K562 (cell line): ENCODE data around the gene GABPB1. TPM values are rescaled to one million over a fixed set of nuclear protein-coding genes. Genes with fewer than 3 reads are reported as not detected.
A peak's percentile ranks its signal among the peaks of the same experiment; 100 is the strongest.

Experiments used
- ATAC-seq: fragments of 200-7000 bp; cut with Tn5 transposase; 3 replicates; pipeline ENCODE4 v1.9.1; 2020; ENCODE audit warnings: moderate library complexity
- BruUV-seq: library from RNA; stranded (reverse); fragments of 400-500 nt; replicated peaks from 2 replicates; lab custom pipeline; 2021; lab: Mats Ljungman, UMichigan
- CTCF ChIA-PET: fragments of 300-600 bp; formaldehyde crosslinking; extraction: SDS; loops from one replicate; lab custom pipeline; 2021; ENCODE audit warnings: low intra/inter-chr PET ratio; lab: Yijun Ruan, JAX
- POLR2A ChIA-PET: fragments of 300-600, 350-650 bp; sonication (Branson Sonifier 250); formaldehyde crosslinking; extraction: SDS; loops from one replicate; lab custom pipeline; 2021; ENCODE audit warnings: antibody characterized with exemption, inconsistent platforms; lab: Yijun Ruan, JAX
- DNase-seq, 4 experiments: peaks; one replicate each; pipeline versions ENCODE4 v3.0.0 to v3.0.0-alpha.2; 2011 to 2018; ENCODE audit warnings: low spot score in 3 of 4, mixed read lengths in 3 of 4; ENCODE audit errors: extremely low read depth in 1 of 4
- FAIRE-seq: peaks from 2 replicates; lab custom pipeline; 2011; peaks lifted over from hg19 to GRCh38; lab: Jason Lieb, UNC
- H2AFZ ChIP-seq: 2 replicates; pipeline ENCODE4 v1.6.0; 2011; ENCODE audit warnings: low read depth, low read length, control low read depth, inconsistent platforms
- H3K27ac ChIP-seq: fragments of 200-600 bp; 3 replicates; pipeline ENCODE4 v1.8.0; 2011; ENCODE audit warnings: low read depth, mild to moderate bottlenecking, control low read depth, inconsistent platforms, low read length, moderate library complexity, mixed read lengths; ENCODE audit errors: extremely low read depth
- H3K27me3 ChIP-seq, 2 experiments: fragments of 300-600 bp in 1 of 2; 2 replicates in 1 of 2; 3 replicates in 1 of 2; pipeline versions ENCODE4 v1.6.0 to v1.8.0; 2011; ENCODE audit warnings: inconsistent platforms in 2 of 2, low read length in 2 of 2, mild to moderate bottlenecking in 1 of 2, mixed read lengths in 1 of 2, moderate library complexity in 1 of 2; ENCODE audit not compliant: control insufficient read depth in 2 of 2, insufficient read depth in 2 of 2
- H3K36me3 ChIP-seq: fragments of 300-600 bp; 3 replicates; pipeline ENCODE4 v1.8.0; 2011; ENCODE audit warnings: mild to moderate bottlenecking, low read length, inconsistent platforms; ENCODE audit not compliant: control insufficient read depth, insufficient read depth
- H3K4me1 ChIP-seq, 2 experiments: fragments of 200-600 bp in 1 of 2; replicated peaks in 1 of 2; 2 replicates in 1 of 2; 3 replicates in 1 of 2; pipeline versions ENCODE4 v1.5.1 to v1.8.0; 2011; ENCODE audit warnings: inconsistent platforms in 2 of 2, low read length in 2 of 2, mild to moderate bottlenecking in 1 of 2, mixed read lengths in 1 of 2, moderate library complexity in 1 of 2; ENCODE audit not compliant: control insufficient read depth in 2 of 2, insufficient read depth in 2 of 2
- H3K4me2 ChIP-seq: 2 replicates; pipeline ENCODE4 v1.6.1; 2011; ENCODE audit warnings: low read length, control low read depth, inconsistent platforms, mixed read lengths; ENCODE audit not compliant: insufficient read depth
- H3K4me3 ChIP-seq: fragments of 200-600 bp; sonication (generic), shearing (Covaris generic); 2 replicates; pipeline ENCODE4 v1.5.1; 2016; ENCODE audit warnings: control low read depth, inconsistent platforms
- H3K79me2 ChIP-seq: fragments of 200-600 bp; 3 replicates; pipeline ENCODE4 v1.8.0; 2011; ENCODE audit warnings: low read length, inconsistent platforms; ENCODE audit not compliant: control insufficient read depth, insufficient read depth
- H3K9ac ChIP-seq, 2 experiments: 2 replicates each; pipeline versions ENCODE4 v1.6.0 to v1.6.1; 2011; ENCODE audit warnings: low read depth in 2 of 2, low read length in 2 of 2, control low read depth in 1 of 2, inconsistent platforms in 1 of 2, mild to moderate bottlenecking in 1 of 2, mixed read lengths in 1 of 2; ENCODE audit not compliant: insufficient read depth in 1 of 2
- H3K9me1 ChIP-seq: one replicate; pipeline ENCODE4 v1.6.0; 2011; ENCODE audit warnings: inconsistent platforms, mild to moderate bottlenecking, low read length, moderate library complexity; ENCODE audit not compliant: control insufficient read depth, insufficient read depth
- H3K9me3 ChIP-seq: replicated peaks from 2 replicates; pipeline ENCODE4 v1.5.1; 2011; ENCODE audit warnings: low read depth, low read length, inconsistent platforms; ENCODE audit not compliant: control insufficient read depth, insufficient read depth
- H4K20me1 ChIP-seq: replicated peaks from 2 replicates; pipeline ENCODE4 v1.6.1; 2011; ENCODE audit warnings: low read length, inconsistent platforms, mixed read lengths; ENCODE audit not compliant: control insufficient read depth, insufficient read depth
- DPF2 ChIP-seq: fragments of 450-650 bp; IDR thresholded peaks from 2 replicates; pipeline ENCODE4 v1.6.1; 2016
- ETV1 ChIP-seq: fragments of 450-650 bp; conservative IDR thresholded peaks from 2 replicates; pipeline ENCODE4 v1.6.1; 2016; ENCODE audit warnings: missing genetic modification characterization, control low read depth, low read depth, missing compliant biosample characterization
- GABPA ChIP-seq: fragments of 200-800 bp; sonication (Bioruptor generic); conservative IDR thresholded peaks from 2 replicates; pipeline ENCODE4 v1.6.1; 2016; ENCODE audit warnings: low read depth, missing genetic modification characterization, missing compliant biosample characterization
- MTA1 ChIP-seq: fragments of 450-650 bp; IDR thresholded peaks from 2 replicates; pipeline ENCODE4 v1.6.1; 2017; ENCODE audit warnings: borderline replicate concordance
- REST ChIP-seq, 2 experiments: fragments of 450-650 bp; formaldehyde crosslinking in 1 of 2; IDR thresholded peaks; 2 replicates each; pipeline versions ENCODE4 v1.4.0 to v1.6.1; 2014 to 2020; ENCODE audit warnings: mild to moderate bottlenecking in 2 of 2, borderline replicate concordance in 1 of 2, low read depth in 1 of 2
- ZEB2 ChIP-seq: fragments of 450-650 bp; IDR thresholded peaks from 2 replicates; pipeline ENCODE4 v1.6.1; 2016
- ZNF592 ChIP-seq: fragments of 450-650 bp; IDR thresholded peaks from 2 replicates; pipeline ENCODE4 v1.6.1; 2017; ENCODE audit warnings: antibody characterized with exemption, mild to moderate bottlenecking
- WGBS: fragments of 100-300 bp; shearing (Covaris generic); methylation state at CpG from one replicate; pipeline ENCODE4 v1.1.6; 2016; ENCODE audit warnings: low coverage, mixed read lengths; ENCODE audit not compliant: insufficient coverage; ENCODE audit errors: missing lambda C conversion rate; 5-methylcytosine and 5-hydroxymethylcytosine counted together
- in situ Hi-C: fragments of 300-500 bp; cut with MboI; formaldehyde crosslinking; loops from 4 replicates; pipeline ENCODE4 v1.15.0; 2018; ENCODE audit warnings: inconsistent platforms, mixed read lengths
- intact Hi-C: fragments of 100-400 bp; cut with micrococcal nuclease; formaldehyde crosslinking; loops from 2 replicates; pipeline ENCODE4 v1.14.2; 2022
- polyA plus RNA-seq, 8 experiments: library from polyadenylated mRNA; depleted of rRNA in 4 of 8; stranded (reverse) in 5 of 8; unstranded in 3 of 8; fragments of >200 nt; fragmentation: Nextera tagmentation in 2 of 8; fragmentation: Illumina TruSeq in 1 of 8; extraction: Ambion mirVana in 2 of 8; extraction: Trizol in 1 of 8; gene quantifications; 2 replicates each; pipeline versions ENCODE4 v1.2.1 to v1.2.3, GENCODE V29; 2011 to 2014; ENCODE audit warnings: inconsistent platforms in 1 of 8, missing spikeins in 1 of 8
- total RNA-seq, 7 experiments: library from RNA; depleted of rRNA in 6 of 7; stranded (reverse); fragments of >200 nt in 6 of 7; fragmentation: Illumina TruSeq in 2 of 7; extraction: Trizol in 2 of 7; gene quantifications; 2 replicates each; pipeline versions ENCODE4 v1.2.1 to v1.2.3, GENCODE V29; 2011 to 2021; ENCODE audit warnings: low replicate concordance in 1 of 7

GABPB1 gene
- total and polyA plus RNA-seq, 9 of the 15 experiments (the other 6 are each of a cell fraction or from before 2014, with no cell fraction given), result 11.8 to 42.3 (median 33.2) TPM

GRCh38 chr15:50287324-50288116, 67.5 kb downstream of the GABPB1 start:
- H3K4me2 ChIP-seq, result no peak overlapping the region; the same call in 1 of the 2 replicates
- no peak overlapping the region for H3K4me3 ChIP-seq
- in situ Hi-C loops (no loop called here), intact Hi-C loops (loop anchor here (2.0 kb wide), 1 partner anchor 27 kb away; no protein-coding TSS in a partner anchor)
- 58% methylated on average over 6 of the region's 6 CpGs for WGBS
- ATAC-seq (peak; percentile 83), FAIRE-seq (peak; percentile 57), DNase-seq (peak in 3 of 4 experiments; percentile 21 to 24 (median 21))
- BruUV-seq, result no TSS peak
- H4K20me1 ChIP-seq, result no peaks in the 10 kb centered on the region
- CTCF ChIA-PET, result no interaction called here
- no peak overlapping the region for H3K27ac ChIP-seq
- H3K79me2 ChIP-seq, result no peaks in the 10 kb centered on the region
- H3K4me1 ChIP-seq, result peaks cover 0 to 13% of the 10 kb centered on the region in 2 experiments; a peak in 4 of 5 replicates
- no peaks in the 10 kb centered on the region for H3K9me1 ChIP-seq
- H3K27me3 ChIP-seq, result no peaks in the 10 kb centered on the region
- POLR2A ChIA-PET, result interaction anchor here (0.7 to 1.4 kb wide), 2 partner anchors 8 to 27 kb away, joined by 6 to 7 read pairs; no protein-coding TSS in a partner anchor
- H3K36me3 ChIP-seq, result peaks cover 48% of the 10 kb centered on the region
- H2AFZ ChIP-seq, result peak overlapping the region; percentile 43
- no peak overlapping the region for H3K9ac ChIP-seq
- H3K9me3 ChIP-seq, result no peaks in the 10 kb centered on the region
- TF ChIP-seq DPF2 (0 out of 2 replicates have a peak, but pooled peaks have one; percentile 44), REST (IDR thresholded peaks at IDR 0.05; ENCODE audit: borderline replicate concordance) (no peak), REST (CRISPR knock-in tag; IDR thresholded peaks at IDR 0.05; ENCODE audit: low read depth) (no peak), ETV1 (tag) (0 out of 2 replicates have a peak, but pooled peaks have one; percentile 15), ZEB2 (peak; percentile 20; the same call in 1 of the 2 replicates), GABPA (tag) (no peak), MTA1 (0 out of 2 replicates have a peak, but pooled peaks have one; percentile 20), ZNF592 (peak; percentile 26; the same call in 1 of the 2 replicates)
